HepG2 (cell line): ENCODE measurements around the gene FCER1G. TPM values are rescaled to one million over a fixed set of nuclear protein-coding genes. Genes with fewer than 3 reads are reported as not detected.

ENCODE experiments used
- AGO2 ChIP-seq: fragments of 200-400 bp; formaldehyde crosslinking; optimal IDR thresholded peaks from 2 replicates; pipeline ENCODE3; 2017; ENCODE audit warnings: mild to moderate bottlenecking, low read depth, low read length, moderate library complexity
- CHD4 ChIP-seq: fragments of 200-600 bp; sonication (generic); IDR thresholded peaks from 2 replicates; pipeline ENCODE4 v1.7.0; 2017; ENCODE audit warnings: mild to moderate bottlenecking, low read length, borderline replicate concordance
- CTCF ChIP-seq: sonication (generic); formaldehyde crosslinking; IDR thresholded peaks from 2 replicates; pipeline ENCODE4 v1.5.0; 2020; ENCODE audit warnings: mild to moderate bottlenecking, missing genetic modification reagents, moderate library complexity
- FOXK1 ChIP-seq: sonication (generic); formaldehyde crosslinking; IDR thresholded peaks from 2 replicates; pipeline ENCODE4 v1.4.0; 2020; ENCODE audit warnings: low read depth, missing genetic modification reagents, borderline replicate concordance
- HNF1B ChIP-seq: sonication (generic); formaldehyde crosslinking; IDR thresholded peaks from 2 replicates; pipeline ENCODE4 v1.5.1; 2020; ENCODE audit warnings: mild to moderate bottlenecking, moderate library complexity, missing genetic modification reagents
- HNRNPL ChIP-seq: fragments of 200-400 bp; formaldehyde crosslinking; IDR thresholded peaks from 2 replicates; pipeline ENCODE4 v1.6.1; 2017; ENCODE audit warnings: mild to moderate bottlenecking, low read depth, low read length
- IKZF4 ChIP-seq: sonication (generic); formaldehyde crosslinking; IDR thresholded peaks from 2 replicates; pipeline ENCODE4 v1.5.1; 2020; ENCODE audit warnings: borderline replicate concordance, mild to moderate bottlenecking, low read depth, missing genetic modification reagents; ENCODE audit errors: not compliant biosample characterization
- NCOA5 ChIP-seq: sonication (generic); formaldehyde crosslinking; IDR thresholded peaks from 2 replicates; pipeline ENCODE4 v1.4.0; 2020; ENCODE audit warnings: missing genetic modification reagents
- SIX1 ChIP-seq: sonication (generic); formaldehyde crosslinking; IDR thresholded peaks from 2 replicates; pipeline ENCODE4 v1.4.0; 2020; ENCODE audit warnings: missing genetic modification reagents, borderline replicate concordance
- SP2 ChIP-seq: sonication (generic); formaldehyde crosslinking; IDR thresholded peaks from 2 replicates; pipeline ENCODE4 v1.5.1; 2020; ENCODE audit warnings: mild to moderate bottlenecking, missing genetic modification reagents
- TAF15 ChIP-seq: fragments of 200-400 bp; formaldehyde crosslinking; IDR thresholded peaks from one replicate; pipeline ENCODE4 v1.6.1; 2018; ENCODE audit warnings: mild to moderate bottlenecking, low read depth, low read length; ENCODE audit not compliant: poor library complexity, severe bottlenecking
- ZMAT3 ChIP-seq: sonication (generic); formaldehyde crosslinking; conservative IDR thresholded peaks from 2 replicates; pipeline ENCODE4 v1.7.0; 2021; ENCODE audit warnings: missing genetic modification reagents
- ZNF263 ChIP-seq: sonication (generic); formaldehyde crosslinking; IDR thresholded peaks from 2 replicates; pipeline ENCODE4 v1.4.0; 2020; ENCODE audit warnings: missing genetic modification reagents
- ZNF274 ChIP-seq: sonication (generic); formaldehyde crosslinking; IDR thresholded peaks from 2 replicates; pipeline ENCODE4 v1.5.1; 2020; ENCODE audit warnings: mild to moderate bottlenecking, missing genetic modification reagents
- ZNF292 ChIP-seq: sonication (generic); formaldehyde crosslinking; IDR thresholded peaks from 2 replicates; pipeline ENCODE4 v1.8.1; 2022; ENCODE audit warnings: mild to moderate bottlenecking, low read depth, missing genetic modification reagents, borderline replicate concordance
- ZNF44 ChIP-seq: sonication (generic); formaldehyde crosslinking; IDR thresholded peaks from 2 replicates; pipeline ENCODE4 v1.5.1; 2020; ENCODE audit warnings: mild to moderate bottlenecking, missing genetic modification reagents
- ZNF446 ChIP-seq: sonication (generic); formaldehyde crosslinking; IDR thresholded peaks from 2 replicates; pipeline ENCODE4 v1.5.0; 2020; ENCODE audit warnings: mild to moderate bottlenecking, missing genetic modification reagents
- ZNF576 ChIP-seq: sonication (generic); formaldehyde crosslinking; IDR thresholded peaks from 2 replicates; pipeline ENCODE4 v1.4.0; 2020; ENCODE audit warnings: mild to moderate bottlenecking, missing genetic modification reagents
- ZNF768 ChIP-seq: sonication (generic); formaldehyde crosslinking; IDR thresholded peaks from 2 replicates; pipeline ENCODE4 v1.4.0; 2020; ENCODE audit warnings: missing genetic modification reagents
- ZNF891 ChIP-seq: sonication (generic); formaldehyde crosslinking; IDR thresholded peaks from 2 replicates; pipeline ENCODE4 v1.5.0; 2020; ENCODE audit warnings: mild to moderate bottlenecking, missing genetic modification reagents
- ZSCAN21 ChIP-seq: sonication (generic); formaldehyde crosslinking; IDR thresholded peaks from 2 replicates; pipeline ENCODE4 v1.8.0; 2022; ENCODE audit warnings: mild to moderate bottlenecking, missing genetic modification reagents, moderate library complexity, borderline replicate concordance
- ZSCAN25 ChIP-seq: sonication (generic); formaldehyde crosslinking; IDR thresholded peaks from 2 replicates; pipeline ENCODE4 v1.8.0; 2022; ENCODE audit warnings: mild to moderate bottlenecking, missing genetic modification reagents
- polyA plus RNA-seq, 8 experiments: library from polyadenylated mRNA; depleted of rRNA in 3 of 8; stranded (reverse) in 7 of 8; unstranded in 1 of 8; fragments of >200 nt; fragmentation: Illumina TruSeq in 4 of 8; extraction: Trizol in 4 of 8; gene quantifications; 2 replicates each; pipeline versions ENCODE4 v1.2.1 to v1.2.3, GENCODE V29; 2011 to 2016; ENCODE audit warnings: low read depth in 4 of 8, missing spikeins in 1 of 8, mixed read lengths in 1 of 8; ENCODE audit not compliant: insufficient read depth in 1 of 8
- total RNA-seq, 5 experiments: library from RNA; depleted of rRNA; stranded (reverse); fragments of >200 nt; fragmentation: Illumina TruSeq; extraction: Trizol; gene quantifications; 2 replicates each; pipeline ENCODE4 v1.2.3, GENCODE V29; 2016; ENCODE audit warnings: low read depth in 1 of 5
- TF ChIP-seq, protein P1 (sequence below): sonication (generic); formaldehyde crosslinking; IDR thresholded peaks from 2 replicates; pipeline ENCODE4 v1.8.1; 2023; ENCODE audit warnings: mild to moderate bottlenecking, inconsistent platforms, moderate library complexity, missing genetic modification reagents, borderline replicate concordance

FCER1G gene
- total and polyA plus RNA-seq, 2 of the 13 experiments (the other 11 are each of a cell fraction or from before 2014, with no cell fraction given) = 1.3 to 6.4 TPM

GRCh38 chr1:161198194-161198896 is 16.8 kb upstream of the FCER1G start (continued):
- TF ChIP-seq HNRNPL (0 out of 2 replicates have a peak, but pooled peaks have one; percentile 73), ZNF44 (CRISPR knock-in tag) (0 out of 2 replicates have a peak, but pooled peaks have one; percentile 52), CHD4 (no peak), ZNF263 (peak; percentile 21; the same call in 1 of the 2 replicates), AGO2 (peak; percentile 78), SIX1 (CRISPR knock-in tag) (peak; percentile 83), ZMAT3 (CRISPR knock-in tag) (0 out of 2 replicates have a peak, but pooled peaks have one; percentile 28), CTCF (CRISPR knock-in tag) (peak; percentile 59), ZNF891 (CRISPR knock-in tag) (peak; percentile 50; the same call in 1 of the 2 replicates), ZSCAN25 (CRISPR knock-in tag) (peak; percentile 42; the same call in 1 of the 2 replicates), ZNF274 (0 out of 2 replicates have a peak, but pooled peaks have one; percentile 74), FOXK1 (CRISPR knock-in tag) (0 out of 2 replicates have a peak, but pooled peaks have one; percentile 9), HNF1B (CRISPR knock-in tag) (peak; percentile 58; the same call in 1 of the 2 replicates), TAF15 (peak; percentile 50), ZNF576 (0 out of 2 replicates have a peak, but pooled peaks have one; percentile 68), ZNF768 (CRISPR knock-in tag) (0 out of 2 replicates have a peak, but pooled peaks have one; percentile 19), IKZF4 (CRISPR knock-in tag) (peak; percentile 66), ZNF446 (no peak), SP2 (CRISPR knock-in tag) (peak; percentile 33; the same call in 1 of the 2 replicates), ZSCAN21 (CRISPR knock-in tag) (0 out of 2 replicates have a peak, but pooled peaks have one; percentile 50), NCOA5 (CRISPR knock-in tag) (no peak), ZNF292 (peak; percentile 83)
- TF ChIP-seq, protein P1, sequence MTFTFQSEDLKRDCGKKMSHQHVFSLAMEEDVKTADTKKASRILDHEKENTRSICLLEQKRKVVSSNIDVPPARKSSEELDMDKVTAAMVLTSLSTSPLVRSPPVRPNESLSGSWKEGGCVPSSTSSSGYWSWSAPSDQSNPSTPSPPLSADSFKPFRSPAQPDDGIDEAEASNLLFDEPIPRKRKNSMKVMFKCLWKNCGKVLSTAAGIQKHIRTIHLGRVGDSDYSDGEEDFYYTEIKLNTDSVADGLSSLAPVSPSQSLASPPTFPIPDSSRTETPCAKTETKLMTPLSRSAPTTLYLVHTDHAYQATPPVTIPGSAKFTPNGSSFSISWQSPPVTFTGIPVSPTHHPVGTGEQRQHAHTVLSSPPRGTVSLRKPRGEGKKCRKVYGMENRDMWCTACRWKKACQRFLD (CRISPR knock-in tag) = 0 out of 2 replicates have a peak, but pooled peaks have one; percentile 50
